IMR-90 (cell line): Measurements from ENCODE around the gene MAPKAP1. TPM values are rescaled to one million over a fixed set of nuclear protein-coding genes. Genes with fewer than 3 reads are reported as not detected.

ENCODE experiments used
- ATAC-seq: fragments of 200-7000 bp; cut with Tn5 transposase; 2 replicates; pipeline ENCODE4 v1.9.1; 2020; ENCODE audit warnings: low read depth, mild to moderate bottlenecking, moderate library complexity
- BruUV-seq: library from RNA; stranded (reverse); fragments of 400-500 nt; replicated peaks from 2 replicates; lab custom pipeline; 2021; lab: Mats Ljungman, UMichigan
- CTCF ChIA-PET: fragments of 300-600 bp; formaldehyde crosslinking; extraction: SDS; loops from one replicate; lab custom pipeline; 2021; ENCODE audit warnings: antibody characterized with exemption; lab: Yijun Ruan, JAX
- POLR2A ChIA-PET: fragments of 300-600 bp; sonication (Branson Sonifier 250); formaldehyde crosslinking; loops from one replicate; lab custom pipeline; 2022; ENCODE audit warnings: antibody characterized with exemption; ENCODE audit not compliant: unreplicated experiment; lab: Charles Lee
- DNase-seq: peaks from one replicate; pipeline ENCODE4 v3.0.0; 2013
- H2AFZ ChIP-seq: replicated peaks from 2 replicates; pipeline ENCODE3; 2013; ENCODE audit warnings: low read length, mild to moderate bottlenecking; ENCODE audit not compliant: poor library complexity
- H2AK5ac ChIP-seq: 2 replicates; pipeline ENCODE4 v1.6.1; 2013; ENCODE audit warnings: low read depth, low read length, inconsistent platforms
- H2AK9ac ChIP-seq: replicated peaks from 2 replicates; pipeline ENCODE3; 2013; ENCODE audit warnings: mild to moderate bottlenecking, low read depth, low read length, moderate library complexity; ENCODE audit not compliant: poor library complexity
- H2BK120ac ChIP-seq: 2 replicates; pipeline ENCODE4 v1.6.1; 2013; ENCODE audit warnings: low read depth, low read length, inconsistent platforms
- H2BK15ac ChIP-seq: 3 replicates; pipeline ENCODE4 v1.6.1; 2013; ENCODE audit warnings: low read depth, low read length, inconsistent platforms
- H2BK20ac ChIP-seq: 2 replicates; pipeline ENCODE4 v1.6.1; 2013; ENCODE audit warnings: low read depth, mild to moderate bottlenecking, inconsistent platforms, low read length, moderate library complexity
- H2BK5ac ChIP-seq: 2 replicates; pipeline ENCODE4 v1.6.1; 2013; ENCODE audit warnings: mild to moderate bottlenecking, low read depth, low read length, inconsistent platforms; ENCODE audit not compliant: poor library complexity, severe bottlenecking
- H3K14ac ChIP-seq: replicated peaks from 2 replicates; pipeline ENCODE4 v1.6.1; 2013; ENCODE audit warnings: low read depth, low read length, inconsistent platforms
- H3K18ac ChIP-seq: 2 replicates; pipeline ENCODE4 v1.6.1; 2013; ENCODE audit warnings: low read depth, low read length, control low read depth
- H3K23ac ChIP-seq: 2 replicates; pipeline ENCODE4 v1.6.1; 2013; ENCODE audit warnings: low read depth, low read length, inconsistent platforms
- H3K27ac ChIP-seq: 2 replicates; pipeline ENCODE4 v1.5.1; 2013; ENCODE audit warnings: mild to moderate bottlenecking, control low read depth, low read length; ENCODE audit not compliant: insufficient read depth
- H3K27me3 ChIP-seq: 2 replicates; pipeline ENCODE4 v1.6.1; 2013; ENCODE audit warnings: low read length; ENCODE audit not compliant: control insufficient read depth, insufficient read depth
- H3K36me3 ChIP-seq: 2 replicates; pipeline ENCODE4 v1.6.1; 2013; ENCODE audit warnings: low read length, mixed read lengths; ENCODE audit not compliant: control insufficient read depth, insufficient read depth
- H3K4ac ChIP-seq: 2 replicates; pipeline ENCODE4 v1.6.1; 2013; ENCODE audit warnings: low read depth, low read length, inconsistent platforms
- H3K4me1 ChIP-seq: 2 replicates; pipeline ENCODE4 v1.6.1; 2013; ENCODE audit warnings: low read length, mixed read lengths; ENCODE audit not compliant: control insufficient read depth, insufficient read depth
- H3K4me2 ChIP-seq: 2 replicates; pipeline ENCODE4 v1.6.1; 2013; ENCODE audit warnings: low read depth, mild to moderate bottlenecking, control low read depth, low read length, moderate library complexity
- H3K4me3 ChIP-seq: 2 replicates; pipeline ENCODE4 v1.5.1; 2013; ENCODE audit warnings: low read depth, mild to moderate bottlenecking, control low read depth, low read length, moderate library complexity; ENCODE audit not compliant: insufficient read depth
- H3K56ac ChIP-seq: 2 replicates; pipeline ENCODE4 v1.6.1; 2013; ENCODE audit warnings: low read length, inconsistent platforms; ENCODE audit not compliant: insufficient read depth; ENCODE audit errors: extremely low read depth
- H3K79me1 ChIP-seq, 2 experiments: 2 replicates each; pipeline ENCODE4 v1.6.1; 2013; ENCODE audit warnings: low read length in 2 of 2, inconsistent platforms in 1 of 2, low read depth in 1 of 2
- H3K9ac ChIP-seq: 2 replicates; pipeline ENCODE4 v1.6.1; 2013; ENCODE audit warnings: low read depth, low read length, control low read depth
- H3K9me1 ChIP-seq: 2 replicates; pipeline ENCODE4 v1.6.1; 2013; ENCODE audit warnings: low read length, inconsistent platforms; ENCODE audit not compliant: insufficient read depth
- H3K9me3 ChIP-seq: 2 replicates; pipeline ENCODE4 v1.6.1; 2013; ENCODE audit warnings: low read length; ENCODE audit not compliant: control insufficient read depth, insufficient read depth
- H4K20me1 ChIP-seq: 2 replicates; pipeline ENCODE4 v1.6.1; 2013; ENCODE audit warnings: low read length, inconsistent platforms; ENCODE audit not compliant: insufficient read depth
- H4K5ac ChIP-seq: 2 replicates; pipeline ENCODE4 v1.6.1; 2013; ENCODE audit warnings: mild to moderate bottlenecking, low read depth, low read length, control low read depth
- H4K8ac ChIP-seq, 2 experiments: 2 replicates each; pipeline ENCODE4 v1.6.1; 2013; ENCODE audit warnings: low read depth in 2 of 2, low read length in 2 of 2, control low read depth in 1 of 2, inconsistent platforms in 1 of 2
- H4K91ac ChIP-seq: 2 replicates; pipeline ENCODE4 v1.6.1; 2013; ENCODE audit warnings: low read depth, low read length, inconsistent platforms; ENCODE audit not compliant: insufficient read depth
- BHLHE40 ChIP-seq: fragments of 150-350 bp; IDR thresholded peaks from 2 replicates; pipeline ENCODE4 v1.6.1; 2016; ENCODE audit warnings: mild to moderate bottlenecking, low read depth, low read length
- CHD1 ChIP-seq: IDR thresholded peaks from 2 replicates; pipeline ENCODE4 v1.6.1; 2012; ENCODE audit warnings: low read depth, low read length, improper control_type of control experiment
- FOS ChIP-seq: fragments of 150-350 bp; IDR thresholded peaks from 2 replicates; pipeline ENCODE4 v1.6.1; 2016; ENCODE audit warnings: low read depth, low read length
- MAFK ChIP-seq: IDR thresholded peaks from 2 replicates; pipeline ENCODE4 v1.6.1; 2012; ENCODE audit warnings: low read depth, low read length, improper control_type of control experiment
- RFX5 ChIP-seq: IDR thresholded peaks from 2 replicates; pipeline ENCODE4 v1.8.0; 2012; ENCODE audit warnings: low read depth, mild to moderate bottlenecking, low read length, moderate library complexity
- WGBS, 2 experiments: methylation state at CpG; one replicate each; pipeline versions ENCODE4 v1.1.5 to v1.1.7; 2013; ENCODE audit warnings: missing lambda C conversion rate in 2 of 2; ENCODE audit not compliant: insufficient read length in 1 of 2; ENCODE audit errors: extremely low coverage in 2 of 2; 5-methylcytosine and 5-hydroxymethylcytosine counted together
- dilution Hi-C: fragments of 300-500 bp; cut with HindIII; formaldehyde crosslinking; loops from one replicate; pipeline ENCODE4 v1.14.3; 2018; ENCODE audit warnings: low sequenced_read_pairs; ENCODE audit not compliant: unreplicated experiment
- in situ Hi-C: fragments of 300-500 bp; cut with MboI; formaldehyde crosslinking; loops from 3 replicates; pipeline ENCODE4 v1.14.3; 2019; ENCODE audit warnings: low sequenced_read_pairs, inconsistent platforms, mixed read lengths
- intact Hi-C: fragments of 100-400 bp; cut with micrococcal nuclease; formaldehyde crosslinking; loops from 2 replicates; pipeline ENCODE4 v1.10.0; 2022
- polyA plus RNA-seq, 3 experiments: library from polyadenylated mRNA; depleted of rRNA; stranded (reverse); fragments of >200 nt; gene quantifications; 2 replicates each; pipeline ENCODE4 v1.2.3, GENCODE V29; 2012; ENCODE audit warnings: low replicate concordance in 1 of 3
- total RNA-seq: library from RNA; depleted of rRNA; stranded (reverse); fragments of >200 nt; gene quantifications from 2 replicates; pipeline ENCODE4 v1.2.3, GENCODE V29; 2012

The MAPKAP1 gene
- total and polyA plus RNA-seq, 2 of the 4 experiments (the other 2 are of a cell fraction): 87.2 to 158 TPM

- H4K8ac ChIP-seq: no peak overlapping the region; a peak in 1 of 4 replicates
- H3K36me3 ChIP-seq: peaks cover 6% of the 10 kb centered on the region; the same call in 1 of the 2 replicates
- DNase-seq (no peak), ATAC-seq (no peak)
- H2AFZ ChIP-seq: no peak overlapping the region
- H3K79me1 ChIP-seq: peaks cover 6 to 9% of the 10 kb centered on the region in 2 experiments; a peak in 3 of 4 replicates
- no TSS peak for BruUV-seq
- H2BK5ac ChIP-seq: no peak overlapping the region
- ChIA-PET POLR2A (interaction anchor here (0.6 kb wide), 1 partner anchor 19 kb away, joined by 3 read pairs; no protein-coding TSS in a partner anchor), CTCF (interaction anchor here (0.7 kb wide), 1 partner anchor 16 kb away, joined by 3 read pairs; no protein-coding TSS in a partner anchor)
- H3K9me1 ChIP-seq: peaks cover 17% of the 10 kb centered on the region
- H2AK9ac ChIP-seq: no peak overlapping the region
- intact Hi-C loops (no loop called here), dilution Hi-C loops (no loop called here), in situ Hi-C loops (no loop called here)
- no peak overlapping the region for H4K91ac ChIP-seq
- peaks cover 4% of the 10 kb centered on the region; the same call in 1 of the 2 replicates for H4K20me1 ChIP-seq
- H3K27me3 ChIP-seq: no peaks in the 10 kb centered on the region
- H2AK5ac ChIP-seq: peak overlapping the region; percentile 69
- no peak overlapping the region; the same call in 1 of the 2 replicates for H4K5ac ChIP-seq
- no peaks in the 10 kb centered on the region for H3K9me3 ChIP-seq
- H3K56ac ChIP-seq: no peak overlapping the region
- H2BK120ac ChIP-seq: no peak overlapping the region
- H3K14ac ChIP-seq: no peak overlapping the region
- no peak overlapping the region for H3K9ac ChIP-seq
- no peak overlapping the region for H3K4ac ChIP-seq
- H2BK20ac ChIP-seq: peak overlapping the region; percentile 39; the same call in 1 of the 2 replicates
- H3K4me1 ChIP-seq: peaks cover 17% of the 10 kb centered on the region
- no peak for TF ChIP-seq CHD1
- TF ChIP-seq MAFK: no peak
- no peak for TF ChIP-seq FOS
- no peak for TF ChIP-seq RFX5
- TF ChIP-seq BHLHE40: no peak
- no peak overlapping the region for H3K18ac ChIP-seq
- no peak overlapping the region for H3K23ac ChIP-seq
- H3K4me2 ChIP-seq: no peak overlapping the region
- no peak overlapping the region for H3K27ac ChIP-seq
- H2BK15ac ChIP-seq: no peak overlapping the region
- no CpG with 5 or more reads among the region's 2 CpGs for WGBS, 2 experiments
- no peak overlapping the region for H3K4me3 ChIP-seq
These were observed 223.3 kb downstream of the MAPKAP1 start for GRCh38 chr9:125483697-125484096.
